GM18520 (cell line): Measurements from ENCODE around the gene JAG2.

Source experiments
- ATAC-seq: cut with Tn5 transposase; IDR thresholded peaks from one replicate; pipeline ENCODE4 v1.9.1; 2021; ENCODE audit not compliant: unreplicated experiment

The JAG2 gene

GRCh38 chr14:105167303-105168092, 1.1 kb downstream of the JAG2 start:
- ATAC-seq, result no peak

- ATAC-seq, result no peak
These were observed 1.8 kb downstream of the JAG2 start for GRCh38 chr14:105166571-105167302.

GRCh38 chr14:105165761-105166485, 2.7 kb downstream of the JAG2 start:
- ATAC-seq, result no peak

GRCh38 chr14:105165134-105165704, 3.4 kb downstream of the JAG2 start:
- ATAC-seq, result no peak

GRCh38 chr14:105163040-105163742, 5.4 kb downstream of the JAG2 start:
- no peak for ATAC-seq

- ATAC-seq, result no peak
These were observed 6.0 kb downstream of the JAG2 start for GRCh38 chr14:105162669-105162979.

- ATAC-seq, result no peak
These were observed 6.5 kb downstream of the JAG2 start for GRCh38 chr14:105161964-105162668.

GRCh38 chr14:105161309-105161708, 7.3 kb downstream of the JAG2 start:
- no peak for ATAC-seq

GRCh38 chr14:105160776-105161175, 7.8 kb downstream of the JAG2 start:
- no peak for ATAC-seq

GRCh38 chr14:105159344-105159743, 9.2 kb downstream of the JAG2 start:
- ATAC-seq, result no peak

GRCh38 chr14:105158794-105159193, 9.8 kb downstream of the JAG2 start:
- no peak for ATAC-seq

GRCh38 chr14:105157872-105158271, 10.7 kb downstream of the JAG2 start:
- ATAC-seq, result no peak

GRCh38 chr14:105156414-105157375, 11.9 kb downstream of the JAG2 start:
- ATAC-seq, result no peak

- ATAC-seq, result no peak
These were observed 12.7 kb downstream of the JAG2 start for GRCh38 chr14:105155681-105156413.

- no peak for ATAC-seq
These were observed 13.4 kb downstream of the JAG2 start for GRCh38 chr14:105155071-105155651.

GRCh38 chr14:105154476-105154871, 14.1 kb downstream of the JAG2 start:
- ATAC-seq, result no peak

GRCh38 chr14:105153739-105154475, 14.7 kb downstream of the JAG2 start:
- no peak for ATAC-seq
